HG03342 (cell line): Measurements from ENCODE around the gene CD63.
A peak's percentile ranks its signal among the peaks of the same experiment; 100 is the strongest.
"Not testable (repeated sequence)": the region's sequence is repeated elsewhere in the genome, so short reads cannot be mapped to it uniquely, and the experiment has no call there.

Source experiments
- ATAC-seq: cut with Tn5 transposase; IDR thresholded peaks from one replicate; pipeline ENCODE4 v1.9.1; 2021; ENCODE audit warnings: mild to moderate bottlenecking, moderate library complexity; ENCODE audit not compliant: unreplicated experiment

The CD63 gene, protein sequence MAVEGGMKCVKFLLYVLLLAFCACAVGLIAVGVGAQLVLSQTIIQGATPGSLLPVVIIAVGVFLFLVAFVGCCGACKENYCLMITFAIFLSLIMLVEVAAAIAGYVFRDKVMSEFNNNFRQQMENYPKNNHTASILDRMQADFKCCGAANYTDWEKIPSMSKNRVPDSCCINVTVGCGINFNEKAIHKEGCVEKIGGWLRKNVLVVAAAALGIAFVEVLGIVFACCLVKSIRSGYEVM

DNA sequence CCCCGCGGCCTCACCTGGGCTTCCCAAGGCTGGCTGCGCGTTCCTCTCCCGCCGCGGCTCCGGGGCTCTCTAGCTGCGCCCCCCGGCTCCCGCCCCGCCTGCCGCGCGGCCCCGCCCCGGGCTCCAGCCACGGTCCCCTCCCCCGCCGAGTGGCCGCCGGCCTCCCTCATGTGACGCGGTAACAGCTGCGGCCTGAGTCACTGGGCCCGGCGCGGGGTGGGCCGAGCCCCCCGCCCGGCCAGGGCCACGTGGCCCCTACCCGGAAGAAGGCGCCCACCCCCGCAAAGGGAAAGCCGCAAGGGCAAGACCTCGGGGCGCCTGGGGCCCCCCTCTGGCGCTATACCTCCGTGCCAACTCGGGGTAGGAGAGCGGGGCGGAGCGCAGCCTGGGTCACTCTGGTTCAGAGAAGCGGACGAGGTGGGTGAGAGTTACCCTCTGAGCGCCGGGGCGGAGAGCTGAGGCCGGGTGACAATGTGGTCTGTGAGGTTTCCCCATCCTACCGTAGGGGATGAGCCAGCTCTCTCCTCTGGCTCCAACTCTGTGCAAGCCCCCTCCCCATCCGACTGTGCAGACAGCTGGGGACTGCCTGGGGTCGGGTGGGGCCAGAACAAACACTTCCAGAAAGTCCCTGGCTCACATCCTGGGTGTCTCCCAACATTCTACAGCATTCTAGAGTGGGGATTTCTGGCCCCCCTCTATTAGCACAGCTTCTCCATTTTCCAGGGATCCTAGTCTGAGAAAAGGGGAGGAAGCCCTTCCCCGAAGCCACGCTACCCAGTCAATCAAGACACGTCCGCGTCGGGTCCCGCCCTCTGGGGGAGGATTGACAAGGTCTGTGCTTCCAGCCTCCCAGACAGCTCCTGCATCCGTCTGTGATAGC lies at the start of gene CD63:
Gene CD63, minus strand, starts transcription at position 71 of the 880 bp plus-strand sequence. CDS start 668 bp downstream, outside the sequence.
- ATAC-seq: peak; percentile 63

DNA sequence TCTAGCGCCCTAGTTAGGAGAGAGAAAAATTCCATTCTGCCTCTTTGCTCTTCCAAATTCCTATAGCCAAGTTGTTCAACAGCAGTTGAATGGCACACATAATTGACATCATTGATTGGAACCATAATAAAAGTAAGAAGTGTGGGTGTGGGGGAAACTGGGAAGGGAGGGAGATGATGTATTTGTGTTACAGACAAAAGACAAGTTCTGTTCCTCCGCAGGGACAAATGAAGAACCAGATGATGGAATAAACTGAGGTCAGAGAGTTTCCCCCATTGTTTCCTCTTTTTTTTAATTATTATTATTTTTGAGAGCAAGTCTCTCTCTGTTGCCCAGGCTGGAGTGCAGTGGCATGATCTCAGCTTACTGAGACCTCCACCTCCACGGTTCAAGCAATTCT lies 49.0 kb upstream of the CD63 start:
- ATAC-seq: no peak

DNA sequence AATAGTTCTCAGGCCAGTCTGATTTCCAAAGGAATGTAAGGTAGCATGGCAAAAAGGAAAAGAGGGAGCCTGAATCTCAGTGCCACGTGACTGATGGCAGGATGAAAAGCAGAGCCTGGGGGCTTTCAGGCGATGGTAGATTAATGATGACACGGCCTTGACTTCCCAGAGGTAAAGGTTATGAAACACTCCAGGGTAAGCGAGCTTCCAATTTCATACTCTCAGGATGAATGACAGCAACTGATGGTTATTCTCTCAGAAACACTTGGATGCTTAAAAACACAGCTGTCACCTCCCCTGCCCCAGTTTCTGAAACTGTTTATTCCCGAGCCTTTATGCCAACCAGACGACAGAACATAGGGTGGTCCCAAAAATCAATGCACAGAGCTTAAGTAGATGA lies 42.9 kb upstream of the CD63 start:
- ATAC-seq: no peak

DNA sequence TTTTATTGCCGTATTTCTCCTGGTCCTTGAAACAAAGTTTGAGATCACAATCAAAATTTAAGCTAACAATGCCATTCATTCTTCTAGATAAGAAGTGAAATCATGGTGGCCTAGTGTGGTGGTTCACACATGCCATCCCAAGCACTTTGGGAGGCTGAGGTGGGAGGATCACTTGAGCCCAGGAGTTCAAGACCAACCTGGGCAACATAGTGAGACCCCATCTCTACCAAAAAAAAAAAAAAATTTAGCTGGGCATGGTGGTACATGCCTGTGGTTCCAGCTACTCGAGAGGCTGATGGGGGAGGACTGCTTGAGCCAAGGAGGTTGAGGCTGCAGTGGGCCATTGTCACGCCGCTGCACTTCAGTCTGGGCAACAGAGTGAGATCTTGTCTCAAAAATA lies 38.3 kb upstream of the CD63 start:
- ATAC-seq: no peak

DNA sequence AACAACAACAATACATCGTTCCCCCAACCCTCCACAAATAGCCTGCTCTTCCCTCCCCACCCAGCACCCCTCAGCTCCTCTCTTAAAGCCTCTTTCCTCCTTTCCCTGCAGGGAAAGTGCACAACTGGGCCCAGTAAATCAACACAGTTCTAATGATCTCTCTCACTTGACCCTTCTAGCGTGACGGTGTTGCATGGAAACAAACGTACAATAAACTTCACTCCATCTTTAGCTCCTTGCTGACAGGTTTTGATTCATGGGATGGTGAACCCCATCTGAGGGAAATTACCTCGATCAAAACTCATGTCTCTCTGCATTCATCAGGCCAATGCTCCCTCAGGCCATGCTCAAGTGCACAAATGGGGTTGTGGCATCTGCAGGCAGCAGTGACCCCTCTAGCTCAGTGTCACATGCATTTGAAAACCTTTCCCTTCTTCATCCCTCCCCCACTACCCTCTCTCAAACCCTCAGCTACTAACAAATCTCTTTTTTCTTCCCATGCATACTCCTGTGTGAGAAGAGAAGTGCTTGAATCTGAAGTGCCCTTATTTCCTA lies 37.0 kb upstream of the CD63 start:
- no peak for ATAC-seq

DNA sequence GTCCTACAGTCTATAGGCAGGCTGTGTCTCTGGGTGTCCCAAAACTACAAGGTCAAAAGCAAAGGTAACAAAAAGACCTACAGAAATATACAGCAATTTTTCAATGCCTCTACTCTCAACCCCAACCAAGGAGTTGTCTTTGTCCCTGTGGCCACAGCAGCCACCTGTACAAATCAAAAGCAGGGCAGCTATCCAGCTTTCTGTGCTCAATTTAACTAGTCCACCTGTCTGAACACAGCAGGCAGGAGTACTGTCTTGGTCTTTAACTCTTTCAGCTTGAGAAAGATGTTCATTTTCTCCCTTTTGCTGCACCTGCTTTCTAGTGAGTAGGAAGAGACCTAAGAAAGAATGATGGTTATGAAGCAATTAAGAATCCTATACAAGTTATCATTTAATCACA lies 33.8 kb upstream of the CD63 start:
- no peak for ATAC-seq

DNA sequence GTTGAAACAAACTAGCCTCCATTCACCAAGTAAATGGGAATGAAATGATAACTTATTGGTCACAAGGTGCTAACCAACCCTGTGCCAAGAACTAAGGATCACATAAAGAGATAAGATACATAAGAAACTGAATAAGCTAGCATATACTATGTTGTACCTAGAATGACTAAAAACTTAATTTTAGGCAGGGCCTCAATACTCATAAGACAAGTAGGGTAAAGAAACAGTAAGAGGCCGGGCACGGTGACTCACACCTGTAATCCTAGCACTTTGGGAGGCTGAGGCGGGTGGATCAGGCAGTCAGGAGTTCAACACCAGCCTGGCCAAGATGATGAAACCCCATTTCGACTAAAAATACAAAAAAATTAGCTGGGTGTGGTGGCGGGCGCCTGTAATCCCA lies 31.9 kb upstream of the CD63 start:
- ATAC-seq: no peak

DNA sequence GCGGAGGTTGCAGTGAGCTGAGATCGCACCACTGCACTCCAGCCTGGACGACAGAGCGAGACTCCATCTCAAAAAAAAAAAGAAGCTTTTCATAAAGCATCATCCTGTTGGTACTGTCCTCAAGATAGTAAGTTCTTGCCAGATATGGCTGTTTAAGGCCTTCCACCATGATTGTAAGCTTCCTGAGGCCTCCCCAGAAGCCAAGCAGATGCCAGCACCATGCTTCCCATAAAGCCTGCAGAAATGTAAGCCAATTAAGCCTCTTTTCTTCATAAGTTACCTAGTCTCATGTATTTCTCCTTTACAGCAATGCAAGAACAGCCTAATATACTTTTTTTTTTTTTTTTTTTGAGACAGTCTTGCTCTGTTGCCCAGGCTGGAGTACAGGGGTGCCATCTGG lies 29.8 kb upstream of the CD63 start:
- ATAC-seq: not testable (repeated sequence)

DNA sequence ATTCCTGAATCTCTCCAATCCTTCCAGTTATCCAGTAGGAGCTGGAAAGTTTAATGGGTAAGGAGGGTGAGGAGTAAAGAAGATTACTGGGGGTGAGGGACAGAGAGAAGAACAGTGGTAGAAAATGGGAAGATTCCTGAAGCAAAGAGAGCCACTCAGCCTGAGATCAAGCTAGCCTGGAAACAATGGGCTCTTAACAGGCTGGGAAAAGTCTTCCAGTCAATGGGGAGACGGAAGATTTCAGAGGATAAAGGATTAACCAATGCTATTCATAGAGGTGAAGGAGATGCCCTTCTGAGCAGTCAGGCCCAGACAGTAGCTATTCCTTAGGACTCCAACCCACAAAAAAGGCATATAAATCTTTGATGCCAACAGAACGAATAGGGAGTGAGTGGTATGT lies 28.9 kb upstream of the CD63 start:
- ATAC-seq: no peak

DNA sequence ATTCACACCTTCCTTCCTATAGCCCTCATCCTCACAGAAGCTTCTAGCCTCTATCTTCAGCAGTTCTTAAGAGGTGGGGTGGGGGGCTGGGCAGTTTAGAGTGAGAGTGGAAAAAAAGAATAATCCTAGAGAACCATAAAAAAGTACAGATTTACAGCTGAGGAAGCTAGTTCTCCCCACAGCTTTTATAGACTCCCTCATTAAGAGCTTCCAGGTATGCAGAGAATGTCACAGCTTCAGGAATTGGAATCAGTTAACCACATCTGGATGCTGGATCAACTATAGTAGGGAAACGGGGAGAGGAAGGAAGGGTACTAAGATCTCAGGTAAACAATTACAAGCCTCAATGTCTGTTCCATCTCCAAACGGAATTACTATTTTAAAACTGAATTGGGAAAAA lies 26.4 kb upstream of the CD63 start:
- no peak for ATAC-seq

DNA sequence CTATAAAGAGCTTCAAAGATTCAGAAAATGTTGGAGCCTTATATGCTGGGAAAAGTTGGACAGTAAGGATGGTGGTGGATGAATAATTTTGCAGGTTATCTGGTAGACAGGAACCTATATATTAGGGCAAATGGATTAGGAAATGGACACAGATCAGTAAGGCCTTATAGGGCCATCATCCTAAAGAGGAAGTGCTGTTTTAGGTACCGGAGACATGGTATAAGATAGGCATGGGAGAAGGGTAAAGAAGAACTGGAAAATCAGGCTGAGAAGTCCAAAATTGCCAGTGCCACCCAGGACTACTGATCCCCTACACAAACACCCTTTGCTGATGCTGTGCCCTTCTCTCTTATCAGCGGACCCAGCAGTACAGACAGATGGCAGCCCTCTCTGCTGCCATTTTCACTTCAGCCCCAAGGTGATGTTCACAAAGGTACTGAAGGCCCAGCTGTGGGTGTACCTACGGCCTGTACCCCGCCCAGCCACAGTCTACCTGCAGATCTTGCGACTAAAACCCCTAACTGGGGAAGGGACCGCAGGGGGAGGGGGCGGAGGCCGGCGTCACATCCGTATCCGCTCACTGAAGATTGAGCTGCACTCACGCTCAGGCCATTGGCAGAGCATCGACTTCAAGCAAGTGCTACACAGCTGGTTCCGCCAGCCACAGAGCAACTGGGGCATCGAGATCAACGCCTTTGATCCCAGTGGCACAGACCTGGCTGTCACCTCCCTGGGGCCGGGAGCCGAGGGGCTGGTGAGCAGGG lies 19.6 kb upstream of the CD63 start:
- ATAC-seq: no peak

DNA sequence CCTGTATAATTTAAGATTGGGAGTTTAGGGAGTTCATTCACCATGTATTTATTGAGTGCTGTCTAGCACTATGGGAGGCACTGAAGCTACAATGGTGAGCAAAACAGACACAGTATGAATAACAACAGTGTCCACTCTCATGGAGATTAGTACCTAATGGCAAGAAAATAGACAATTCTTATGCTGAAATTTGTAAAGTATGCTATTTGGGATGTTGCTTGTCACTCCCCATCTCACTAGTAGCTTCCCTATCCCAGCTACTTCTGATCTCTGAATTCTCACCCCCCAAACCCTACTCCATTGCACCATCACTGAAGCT lies 18.1 kb upstream of the CD63 start:
- ATAC-seq: no peak

DNA sequence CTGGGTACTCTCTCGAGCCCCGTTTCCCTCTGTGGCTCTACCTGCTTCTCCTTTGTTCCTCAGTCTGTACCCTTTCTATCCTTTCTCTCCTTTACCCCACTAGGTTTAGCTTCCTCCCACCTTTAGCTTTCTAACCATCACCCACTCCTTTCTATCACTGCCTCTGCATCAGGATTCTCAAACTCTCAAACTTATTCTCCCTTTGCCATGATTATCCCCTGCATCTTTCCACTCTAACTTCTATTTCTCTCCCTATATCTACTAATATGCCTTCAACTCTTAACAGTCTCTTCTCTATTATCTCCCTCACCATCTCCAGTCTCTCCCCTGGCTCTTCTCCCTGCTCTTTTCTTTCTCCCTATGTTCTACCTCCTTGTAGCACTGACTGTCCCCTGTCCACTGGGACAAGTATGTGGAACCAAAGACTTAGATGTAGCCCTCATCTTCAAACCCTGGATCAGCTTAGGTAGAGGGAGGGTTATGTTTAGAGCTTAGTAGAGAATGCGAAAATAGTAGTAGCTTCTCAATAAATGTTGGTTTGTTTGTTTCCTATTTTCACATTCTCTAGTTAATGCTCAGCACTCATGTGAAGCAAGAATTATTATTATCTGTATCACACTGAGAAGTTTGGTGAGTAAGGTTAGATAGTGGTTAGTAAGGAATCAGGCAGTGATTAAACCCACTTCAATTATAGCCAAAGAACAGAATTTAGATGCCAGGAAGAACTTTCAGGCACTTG lies 17.5 kb upstream of the CD63 start:
- no peak for ATAC-seq

DNA sequence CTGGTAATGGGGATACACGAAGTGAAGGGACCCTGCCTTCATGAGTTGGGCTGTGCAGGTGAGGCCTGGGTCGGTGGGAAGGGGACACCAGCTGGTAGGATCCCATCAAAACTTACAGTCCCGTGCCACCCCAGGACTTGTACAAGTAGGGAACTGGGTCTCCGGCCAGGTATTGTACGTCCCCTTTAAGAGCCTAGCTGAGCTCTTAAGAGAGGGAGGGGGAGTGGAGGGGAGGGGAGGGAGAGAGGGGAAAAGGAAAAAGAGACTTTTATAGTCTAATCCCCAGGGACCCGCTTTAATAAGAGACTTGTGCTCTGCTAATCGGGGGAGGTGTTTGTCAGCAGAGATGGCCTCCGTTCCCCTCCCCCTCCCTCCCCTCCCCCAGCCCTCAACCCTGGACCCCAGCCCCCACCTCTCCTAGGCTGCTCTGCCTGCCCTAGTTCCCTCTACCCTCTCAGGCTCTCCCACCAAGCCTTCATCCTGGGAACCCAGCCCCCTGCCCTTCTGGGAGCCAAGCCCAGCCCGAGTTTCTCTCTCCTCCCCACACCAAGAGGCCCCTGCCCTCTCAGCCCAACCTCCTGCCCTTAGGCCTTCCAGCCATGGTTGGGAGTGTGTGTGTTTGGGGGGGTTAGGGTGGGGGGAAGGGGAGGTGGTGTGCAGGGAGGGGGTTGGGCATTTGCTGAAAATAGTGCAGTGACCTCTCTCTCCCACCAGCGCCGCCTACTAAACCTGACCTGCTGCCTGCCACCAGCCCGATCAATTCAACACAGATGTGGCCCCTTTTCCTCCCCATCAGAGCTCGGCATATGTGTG lies 16.8 kb upstream of the CD63 start:
- no peak for ATAC-seq

DNA sequence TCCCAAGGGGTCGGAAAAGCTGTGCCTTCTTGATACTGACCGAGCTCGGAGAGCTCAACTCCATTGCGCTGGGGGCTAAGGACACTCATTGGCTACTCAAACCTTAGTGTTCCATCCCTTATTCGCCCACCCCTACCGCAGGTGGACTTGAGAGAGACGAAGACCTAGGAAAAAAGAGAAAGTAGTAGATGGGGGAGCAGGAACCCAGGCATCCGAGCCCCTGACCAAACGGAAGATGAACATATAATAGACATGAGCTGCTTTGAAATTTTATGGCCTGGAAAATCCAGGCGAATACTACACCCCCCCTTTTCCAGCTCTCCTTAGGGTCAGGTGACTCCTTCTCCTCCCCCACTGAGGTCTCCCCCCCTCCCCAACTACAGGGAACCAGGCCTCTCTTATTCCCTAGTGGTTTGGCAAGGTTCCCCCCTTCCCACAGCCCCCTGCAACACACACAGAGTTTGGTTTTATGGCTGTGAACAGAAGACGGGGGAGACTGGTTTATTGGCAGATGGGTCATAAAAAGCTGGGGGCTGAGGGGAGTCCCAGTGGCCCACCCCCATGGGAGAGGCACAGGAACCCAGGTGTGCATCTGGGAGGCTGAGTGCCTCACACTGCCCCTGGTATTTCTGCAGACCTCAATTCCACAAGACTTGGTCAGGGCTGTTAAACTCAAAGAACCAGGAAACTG lies 15.7 kb upstream of the CD63 start:
- ATAC-seq: no peak

DNA sequence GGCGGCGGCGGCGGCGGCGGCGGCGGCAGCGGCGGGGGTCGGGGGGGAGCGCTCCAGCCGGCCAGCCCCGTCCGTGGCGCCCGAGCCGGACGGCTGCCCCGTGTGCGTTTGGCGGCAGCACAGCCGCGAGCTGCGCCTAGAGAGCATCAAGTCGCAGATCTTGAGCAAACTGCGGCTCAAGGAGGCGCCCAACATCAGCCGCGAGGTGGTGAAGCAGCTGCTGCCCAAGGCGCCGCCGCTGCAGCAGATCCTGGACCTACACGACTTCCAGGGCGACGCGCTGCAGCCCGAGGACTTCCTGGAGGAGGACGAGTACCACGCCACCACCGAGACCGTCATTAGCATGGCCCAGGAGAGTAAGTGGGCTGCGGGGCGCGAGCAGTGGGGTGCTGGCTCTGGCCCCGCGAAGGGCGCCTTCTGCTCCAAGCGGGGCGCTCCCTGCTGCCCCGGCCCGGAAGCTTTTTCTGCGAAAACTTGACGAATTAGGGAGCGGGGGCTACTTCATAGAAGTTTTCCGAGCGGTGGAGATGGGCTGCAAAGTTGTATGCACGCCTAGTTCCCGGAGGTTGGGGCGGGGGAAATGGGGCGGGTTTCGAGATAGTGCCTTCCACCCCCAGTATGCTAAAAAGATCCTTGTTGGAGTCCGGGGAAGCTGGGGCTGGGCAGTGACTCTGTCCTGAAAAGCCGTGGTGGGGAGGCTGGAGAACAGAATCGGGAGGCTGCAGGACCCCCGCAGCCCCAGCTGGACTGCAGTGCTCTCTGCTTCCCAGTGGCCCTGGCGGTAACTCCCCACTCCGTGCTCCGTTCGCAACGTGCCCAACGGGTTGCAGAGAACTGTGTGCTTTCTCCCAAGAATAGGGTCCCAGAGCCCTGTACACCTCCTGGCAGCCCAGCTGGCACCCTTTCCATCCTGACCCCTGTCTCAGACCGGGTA lies 14.9 kb upstream of the CD63 start:
- ATAC-seq: peak; percentile 51

DNA sequence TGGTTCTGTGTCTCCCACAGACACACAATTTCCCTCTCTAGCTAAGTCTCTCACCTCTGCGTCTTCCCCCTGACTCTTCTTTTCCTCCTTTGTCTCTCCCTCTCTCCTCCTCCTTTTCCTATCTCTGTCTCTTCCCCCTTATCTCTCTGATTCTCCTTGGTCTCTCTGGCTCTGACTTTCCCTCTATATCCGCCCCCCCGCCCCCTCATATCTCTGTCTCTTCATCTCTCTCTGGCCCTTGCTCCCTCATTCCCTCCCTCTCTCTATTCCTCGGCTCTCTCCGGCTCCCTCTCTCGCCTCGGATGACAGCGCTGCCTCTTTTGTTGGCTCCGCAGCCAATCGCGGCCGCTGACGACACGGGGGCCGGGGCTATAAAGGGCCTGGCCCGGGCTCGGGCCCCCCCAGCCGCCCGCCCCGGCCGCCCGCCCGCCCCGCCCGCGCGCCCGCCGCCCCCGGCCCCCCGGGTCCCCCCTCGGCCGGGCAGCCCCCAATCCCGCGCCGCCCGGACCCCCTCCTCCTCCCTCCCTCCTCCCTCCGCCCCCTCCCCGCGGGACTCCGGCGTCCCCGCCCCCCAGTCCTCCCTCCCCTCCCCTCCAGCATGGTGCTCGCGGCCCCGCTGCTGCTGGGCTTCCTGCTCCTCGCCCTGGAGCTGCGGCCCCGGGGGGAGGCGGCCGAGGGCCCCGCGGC lies 14.1 kb upstream of the CD63 start, which contains the start of gene GDF11:
Gene GDF11, plus strand, starts transcription at position 404 of the 687 bp plus-strand sequence. Its CDS starts 195 bp downstream, at position 599.
- peak; percentile 35 for ATAC-seq
